ENCODE results near the gene CCDC7. TPM values are rescaled to one million over a fixed set of nuclear protein-coding genes. Genes with fewer than 3 reads are reported as not detected.
"Not testable (repeated sequence)": the region's sequence is repeated elsewhere in the genome, so short reads cannot be mapped to it uniquely, and the experiment has no call there.

The CCDC7 gene
- total RNA-seq, 1 donor from 2014 or later = 146 TPM

DNA sequence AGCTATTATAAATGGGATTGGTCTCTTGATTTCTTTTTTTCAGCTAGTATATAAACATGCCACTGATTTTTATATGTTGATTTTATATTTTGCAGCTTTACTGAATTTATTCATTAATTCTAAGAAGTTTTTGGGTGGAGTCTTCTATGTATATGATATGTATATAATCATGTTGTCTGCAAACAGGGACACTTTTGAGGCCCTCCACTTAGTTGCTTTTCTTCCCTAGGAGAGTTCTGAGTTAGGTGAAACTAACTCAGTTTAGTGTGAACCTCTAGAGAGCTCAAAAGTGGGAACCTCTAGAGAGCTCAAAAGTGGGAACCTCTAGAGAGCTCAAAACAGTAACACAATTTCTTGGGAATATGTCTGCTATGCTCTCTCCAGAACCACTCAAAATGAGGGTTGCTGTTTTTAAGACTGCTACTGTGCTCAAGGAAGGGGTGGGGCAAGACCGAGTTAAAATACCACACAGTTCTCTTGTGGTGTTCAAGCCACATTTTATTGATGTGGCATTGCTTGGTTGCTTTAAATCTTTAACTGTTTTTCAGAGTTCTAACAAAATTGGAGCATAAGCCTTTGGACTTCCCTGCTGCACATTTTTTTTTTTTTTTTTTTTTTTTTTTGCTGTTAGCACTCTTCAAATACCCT, 13.2 kb downstream of the CCDC7 start:
- no peak for DNase-seq

DNA sequence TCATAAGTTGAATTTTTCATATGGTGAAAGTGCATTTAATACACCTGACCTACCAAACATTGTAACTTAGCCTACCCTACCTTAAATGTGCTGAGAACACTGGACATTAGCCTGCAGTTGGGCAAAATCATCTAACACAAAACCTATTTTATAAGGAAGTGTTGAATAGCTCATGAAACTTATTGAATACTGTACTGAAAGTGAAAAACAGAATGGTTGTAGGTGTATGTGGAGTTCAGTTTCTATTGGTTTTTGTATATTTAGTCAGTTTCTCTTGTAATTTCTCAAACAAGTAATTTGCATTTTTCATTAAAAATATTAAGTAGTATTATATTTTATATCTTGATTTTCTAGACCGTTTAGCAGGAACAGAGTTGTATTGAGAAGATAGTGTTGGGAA, 15.3 kb downstream of the CCDC7 start:
- no peak for DNase-seq

DNA sequence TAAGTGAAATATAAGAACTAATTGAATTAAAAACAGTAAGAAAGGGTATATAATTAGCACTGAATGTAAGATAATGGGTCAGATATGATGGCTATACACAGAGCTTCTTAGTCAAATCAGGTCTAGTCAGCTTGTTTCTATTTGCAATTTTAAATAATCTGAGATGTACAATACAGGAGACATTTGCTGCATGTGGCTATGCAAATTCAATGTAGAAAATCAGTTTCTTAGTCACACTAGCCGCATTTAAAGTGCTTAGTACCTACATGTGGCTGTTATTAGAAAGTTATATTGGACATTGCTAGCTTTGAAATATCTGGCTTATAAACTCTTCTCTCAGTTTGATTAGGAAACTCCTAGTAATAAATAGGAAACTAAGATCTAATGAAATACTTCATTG, 25.3 kb downstream of the CCDC7 start:
- DNase-seq = no peak

DNA sequence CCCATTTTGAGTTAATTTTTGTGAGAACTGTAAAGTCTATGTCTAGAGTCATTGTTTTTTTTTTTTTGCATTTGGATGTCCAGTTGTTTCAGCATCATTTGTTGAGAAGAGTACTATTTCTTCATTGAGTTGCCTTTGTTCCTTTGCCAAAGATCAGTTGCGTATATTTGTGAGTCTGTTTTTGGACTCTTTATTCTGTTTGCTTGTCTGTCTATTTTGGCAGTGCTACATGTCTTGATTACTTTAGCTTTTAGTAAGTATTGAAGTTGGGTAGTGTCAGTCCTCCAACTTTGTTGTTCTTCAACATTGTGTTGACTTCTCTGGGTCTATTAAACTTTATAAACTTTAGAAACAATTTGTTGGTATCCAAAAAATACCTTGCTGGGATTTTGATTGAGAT, 31.6 kb downstream of the CCDC7 start:
- DNase-seq = no peak

DNA sequence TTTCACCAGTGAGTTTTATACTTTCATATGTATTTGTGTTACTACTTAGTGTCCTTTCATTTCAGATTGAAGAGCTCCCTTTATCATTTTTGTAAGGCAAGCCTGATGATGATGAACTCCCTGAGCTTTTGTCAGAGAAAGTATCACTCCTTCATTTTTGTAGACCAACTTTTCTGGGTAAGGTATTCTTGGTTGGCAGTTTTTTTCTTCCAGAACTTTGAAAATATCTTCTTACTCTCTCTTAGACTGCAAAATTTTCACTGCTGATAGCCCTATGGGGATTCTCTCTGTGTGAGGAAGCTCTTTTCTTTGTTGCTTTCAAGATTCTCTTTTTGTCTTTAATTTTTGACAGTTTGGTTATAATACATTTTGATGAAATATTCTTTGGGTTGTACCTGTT, 35.7 kb downstream of the CCDC7 start:
- DNase-seq = no peak

DNA sequence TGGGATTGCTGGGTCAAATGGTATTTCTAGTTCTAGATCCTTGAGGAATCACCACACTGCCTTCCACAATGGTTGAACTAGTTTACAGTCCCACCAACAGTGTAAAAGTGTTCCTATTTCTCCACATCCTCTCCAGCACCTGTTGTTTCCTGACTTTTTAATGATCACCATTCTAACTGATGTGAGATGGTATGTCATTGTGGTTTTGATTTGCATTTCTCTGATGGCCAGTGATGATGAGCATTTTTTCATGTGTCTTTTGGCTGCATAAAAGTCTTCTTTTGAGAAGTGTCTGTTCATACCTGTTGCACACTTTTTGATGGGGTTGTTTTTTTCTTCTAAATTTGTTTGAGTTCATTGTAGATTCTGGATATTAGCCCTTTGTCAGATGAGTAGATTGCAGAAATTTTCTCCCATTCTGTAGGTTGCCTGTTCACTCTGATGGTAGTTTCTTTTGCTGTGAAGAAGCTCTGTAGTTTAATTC, 37.1 kb downstream of the CCDC7 start:
- DNase-seq = not testable (repeated sequence)

DNA sequence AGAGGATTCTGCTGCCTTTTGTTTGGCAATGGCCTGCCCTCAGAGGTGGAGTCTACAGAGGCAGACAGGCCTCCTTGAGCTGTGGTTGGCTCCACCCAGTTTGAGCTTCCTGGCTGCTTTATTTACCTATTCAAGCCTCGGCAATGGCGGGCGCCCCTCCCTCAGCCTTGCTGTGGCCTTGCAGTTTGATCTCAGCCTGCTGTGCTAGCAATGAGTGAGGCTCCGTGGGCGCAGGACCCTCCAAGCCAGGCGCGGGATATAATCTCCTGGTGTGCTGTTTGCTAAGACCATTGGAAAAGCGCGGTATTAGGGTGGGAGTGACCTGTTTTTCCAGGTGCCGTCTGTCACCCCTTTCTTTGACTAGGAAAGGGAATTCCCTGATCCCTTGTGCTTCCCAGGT, 42.1 kb downstream of the CCDC7 start:
- DNase-seq = not testable (repeated sequence)

DNA sequence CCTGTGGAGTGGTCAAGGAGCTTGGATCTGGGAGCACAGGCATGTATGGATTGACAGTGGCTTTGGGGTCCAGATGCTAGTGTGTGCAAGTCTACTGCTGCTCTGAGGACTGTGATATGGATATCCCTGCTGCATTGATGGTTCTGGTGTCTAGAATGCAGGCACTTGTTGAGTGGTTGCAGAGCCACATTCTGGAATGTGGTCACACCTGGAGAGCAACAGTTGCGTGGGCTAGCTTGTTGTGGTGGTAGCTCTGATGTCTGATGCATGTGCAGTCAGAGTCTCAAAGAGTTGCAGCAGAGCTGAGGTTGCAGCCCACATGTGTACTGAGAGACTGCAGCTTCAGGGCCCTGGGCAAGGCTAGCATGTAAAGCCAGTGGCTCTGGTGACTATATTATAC, 43.2 kb downstream of the CCDC7 start:
- DNase-seq = no peak

DNA sequence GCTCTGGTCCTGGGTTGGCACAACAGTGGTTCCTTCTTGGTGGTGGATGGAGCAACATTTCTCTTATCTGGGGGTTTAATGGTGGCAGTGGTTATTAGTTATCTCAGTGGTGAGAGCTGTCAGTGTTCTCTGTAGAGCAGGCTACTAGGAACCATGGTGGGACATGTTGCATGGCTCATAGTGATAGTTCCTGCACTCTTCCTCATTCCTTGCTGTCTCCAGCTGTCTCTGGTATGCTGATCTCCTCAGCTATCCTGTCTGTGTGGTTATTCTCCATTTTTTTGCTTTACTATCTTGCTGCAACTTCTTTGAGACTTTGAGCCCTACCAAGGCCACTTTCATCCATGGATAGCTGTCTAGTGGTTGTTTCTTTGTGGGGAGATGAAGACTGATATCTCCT, 44.0 kb downstream of the CCDC7 start:
- no peak for DNase-seq

DNA sequence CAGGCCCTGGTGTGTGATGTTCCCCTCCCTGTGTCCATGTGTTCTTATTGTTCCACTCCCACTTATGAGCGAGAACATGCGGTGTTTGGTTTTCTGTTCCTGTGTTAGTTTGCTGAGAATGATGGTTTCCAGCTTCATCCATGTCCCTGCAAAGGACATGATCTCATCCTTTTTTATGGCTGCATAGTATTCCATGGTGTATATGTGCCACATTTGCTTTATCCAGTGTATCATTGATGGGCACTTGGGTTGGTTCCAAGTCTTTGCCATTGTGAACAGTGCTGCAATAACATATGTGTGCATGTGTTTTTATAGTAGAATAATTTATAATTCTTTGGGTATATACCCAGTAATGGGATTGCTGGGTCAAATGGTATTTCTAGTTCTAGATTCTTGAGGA, 48.6 kb downstream of the CCDC7 start:
- not testable (repeated sequence) for DNase-seq

DNA sequence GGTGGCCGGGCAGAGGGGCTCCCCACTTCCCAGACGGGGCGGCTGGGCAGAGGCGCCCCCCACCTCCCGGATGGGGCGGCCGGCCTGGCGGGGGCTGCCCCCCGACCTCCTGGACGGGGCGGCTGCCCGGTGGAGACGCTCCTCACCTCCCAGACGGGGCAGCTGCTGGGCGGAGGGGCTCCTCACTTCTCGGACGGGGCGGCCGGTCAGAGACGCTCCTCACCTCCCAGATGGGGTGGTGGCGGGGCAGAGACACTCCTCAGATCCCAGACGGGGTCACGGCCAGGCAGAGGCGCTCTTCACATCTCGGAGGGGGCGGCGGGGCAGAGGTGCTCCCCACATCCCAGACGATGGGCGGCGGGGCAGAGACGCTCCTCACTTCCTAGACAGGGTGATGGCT, 54.2 kb downstream of the CCDC7 start:
- DNase-seq = not testable (repeated sequence)

DNA sequence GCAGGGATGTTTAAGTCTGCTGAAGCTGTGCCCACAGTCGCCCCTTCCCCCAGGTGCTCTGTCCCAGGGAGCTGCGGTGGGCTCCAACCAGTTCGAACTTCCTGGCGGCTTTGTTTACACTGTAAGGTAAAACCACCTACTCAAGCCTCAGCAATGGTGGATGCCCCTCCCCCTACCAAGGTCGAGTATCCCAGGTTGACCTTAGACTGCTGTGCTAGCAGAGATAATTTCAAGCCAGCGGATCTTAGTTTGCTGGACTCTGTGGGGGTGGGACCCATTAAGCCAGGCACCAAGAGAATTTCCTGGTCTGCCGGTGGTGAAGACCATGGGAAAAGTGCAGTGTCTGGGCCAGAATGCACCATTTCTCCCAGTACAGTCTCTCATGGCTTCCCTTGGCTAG, 56.0 kb downstream of the CCDC7 start:
- DNase-seq = no peak

DNA sequence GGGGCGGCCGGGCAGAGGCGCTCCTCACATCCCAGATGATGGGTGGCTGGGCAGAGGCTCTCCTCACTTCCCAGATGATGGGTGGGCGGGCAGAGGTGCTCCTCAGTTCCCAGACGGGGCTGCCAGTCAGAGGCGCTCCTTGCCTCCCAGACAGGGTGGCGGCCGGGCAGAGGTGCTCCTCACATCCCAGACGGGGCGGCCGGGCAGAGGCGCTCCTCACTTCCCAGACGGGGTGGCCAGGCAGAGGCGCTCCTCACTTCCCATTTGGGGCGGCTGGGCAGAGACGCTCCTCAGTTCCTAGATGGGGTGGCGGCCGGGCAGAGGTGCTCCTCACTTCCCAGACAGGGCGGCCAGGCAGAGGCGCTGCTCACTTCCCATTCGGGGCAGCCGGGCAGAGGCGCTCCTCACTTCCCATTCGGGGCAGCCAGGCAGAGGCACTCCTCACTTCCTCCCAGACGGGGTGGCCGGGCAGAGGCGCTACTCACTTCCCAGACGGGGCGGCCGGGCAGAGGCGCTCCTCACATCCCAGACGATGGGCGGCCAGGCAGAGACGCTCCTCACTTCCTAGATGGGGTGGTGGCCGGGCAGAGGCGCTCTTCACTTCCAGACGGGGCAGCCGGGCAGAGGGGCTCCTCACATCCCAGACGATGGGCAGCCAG, 60.0 kb downstream of the CCDC7 start:
- DNase-seq = not testable (repeated sequence)

DNA sequence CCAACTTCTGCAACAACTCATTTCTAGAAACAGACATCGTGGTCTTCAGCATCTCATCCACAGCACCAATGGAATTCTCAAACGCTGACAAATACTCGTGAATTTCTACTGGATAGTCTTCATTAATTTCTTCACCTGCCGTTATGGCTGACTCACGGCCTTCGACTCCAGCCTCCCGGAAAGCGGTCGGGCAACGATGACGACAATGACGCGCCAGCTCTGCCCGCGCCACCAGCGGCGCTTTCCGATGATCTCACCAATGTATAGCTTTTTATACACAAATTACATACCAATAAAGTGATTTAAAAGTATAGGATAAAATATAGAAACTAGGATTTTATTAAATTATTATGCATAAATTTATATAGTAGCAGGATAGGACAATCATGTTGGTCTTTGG, 65.7 kb downstream of the CCDC7 start:
- DNase-seq = no peak

DNA sequence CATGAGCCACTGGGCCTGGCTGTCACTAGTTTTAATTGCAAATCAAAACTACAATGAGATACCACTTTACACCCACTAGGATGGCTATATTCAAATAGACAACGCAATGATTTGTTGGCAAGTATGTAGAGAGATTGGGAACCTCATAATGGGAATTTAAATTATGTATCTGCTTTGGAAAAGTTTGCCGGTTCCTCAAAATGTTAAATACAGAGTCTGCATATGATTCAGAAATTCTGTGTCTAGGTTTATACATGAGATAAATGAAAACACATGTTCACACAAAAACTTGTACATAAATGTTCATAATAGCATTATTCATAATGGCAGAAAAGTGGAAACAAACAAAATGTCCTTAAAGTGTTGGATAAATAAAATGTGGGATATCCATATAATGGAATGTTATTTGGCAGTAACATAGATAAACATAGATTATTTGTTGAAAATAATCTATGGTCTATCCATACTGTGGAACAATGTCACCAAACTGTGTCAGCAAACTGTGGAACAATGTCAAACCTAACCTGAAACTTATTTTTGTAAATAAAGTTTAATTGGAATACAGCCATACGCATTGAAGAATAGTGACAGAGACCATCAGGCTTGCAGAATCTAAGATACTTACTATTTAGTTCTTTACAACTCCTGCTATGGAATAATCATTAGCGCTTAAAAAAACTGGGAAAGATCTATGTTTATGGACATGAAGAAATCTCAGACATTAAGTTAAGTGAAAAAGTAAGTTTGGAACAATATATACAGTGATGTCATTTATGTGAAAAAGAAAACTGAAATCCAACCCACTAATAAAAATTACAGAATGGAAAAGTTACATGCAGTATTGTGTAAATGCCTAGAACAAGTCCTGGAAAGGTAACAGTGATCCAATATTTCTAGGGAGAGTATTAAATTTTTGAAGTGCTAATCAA, 70.9 kb downstream of the CCDC7 start:
- DNase-seq = no peak

DNA sequence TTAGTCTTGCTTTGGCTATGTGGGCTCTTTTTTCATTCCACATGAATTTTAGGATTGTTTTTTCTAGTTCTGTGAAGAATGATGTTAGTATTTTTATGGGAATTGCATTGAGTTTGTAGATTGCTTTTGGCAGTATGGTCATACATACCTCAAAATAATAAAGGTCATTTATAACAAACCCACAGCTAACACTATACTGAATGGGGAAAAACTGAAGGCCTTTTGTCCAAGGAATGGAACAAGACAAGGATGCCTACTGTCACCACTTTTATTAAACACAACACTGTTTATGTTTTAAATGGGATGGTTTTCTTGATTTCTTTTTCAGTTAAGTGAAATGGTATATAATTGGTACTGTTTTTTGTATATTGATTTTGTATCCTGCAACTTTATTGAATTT, 84.3 kb downstream of the CCDC7 start:
- DNase-seq = no peak

DNA sequence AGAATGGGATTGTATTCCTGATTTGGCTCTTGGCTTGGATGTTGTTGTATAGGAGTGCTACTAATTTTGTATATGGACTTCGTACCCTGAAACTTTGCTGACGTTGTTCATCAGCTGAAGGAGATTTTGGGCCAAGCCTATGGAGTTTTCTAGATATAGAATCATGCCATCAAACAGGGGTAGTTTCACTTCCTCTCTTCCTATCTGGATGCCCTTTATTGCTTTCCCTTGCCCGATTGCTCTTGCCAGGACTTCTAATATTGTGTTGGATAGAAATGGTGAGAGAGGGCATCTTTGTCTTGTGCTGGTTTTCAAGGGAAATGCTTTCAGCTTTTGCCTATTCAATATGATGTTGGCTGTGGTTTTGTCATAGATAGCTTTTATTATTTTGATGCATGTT, 92.3 kb downstream of the CCDC7 start:
- no peak for DNase-seq

DNA sequence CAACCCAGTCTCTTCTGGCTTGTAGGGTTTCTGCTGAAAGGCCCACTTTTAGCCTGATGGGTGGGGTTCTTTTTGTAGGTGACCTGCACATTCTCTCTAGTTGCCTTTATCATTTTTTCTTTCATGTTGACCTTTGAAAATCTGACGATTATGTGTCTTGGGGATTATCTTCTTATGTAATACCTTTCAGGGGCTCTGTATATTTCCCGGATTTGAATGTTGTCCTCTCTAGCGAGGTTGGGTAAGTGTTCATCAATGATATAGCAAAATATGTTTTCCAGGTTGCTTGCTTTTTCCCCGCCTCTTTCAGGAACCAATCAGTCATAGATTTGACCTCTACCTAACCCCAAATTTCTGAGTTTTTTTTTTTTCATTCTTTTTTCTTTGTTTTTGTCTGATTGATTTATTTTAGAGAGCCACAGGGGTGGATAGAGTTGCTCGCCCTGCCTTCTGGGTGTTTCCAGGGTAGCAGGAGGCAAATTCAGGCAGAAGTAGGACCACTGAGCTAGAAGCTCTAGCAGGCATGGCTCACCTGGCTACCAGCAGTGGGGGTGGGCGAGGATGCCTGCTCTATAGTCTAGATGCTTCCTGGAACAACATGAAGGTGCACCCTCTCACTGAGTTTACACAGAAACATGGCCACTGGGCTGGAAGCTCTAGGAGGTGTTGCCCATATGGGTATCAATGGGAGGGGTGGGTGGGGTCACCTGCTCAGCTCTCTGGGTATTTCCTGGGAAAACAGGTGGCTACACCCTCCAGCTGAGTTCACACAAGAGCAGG, 94.9 kb downstream of the CCDC7 start:
- DNase-seq = no peak

DNA sequence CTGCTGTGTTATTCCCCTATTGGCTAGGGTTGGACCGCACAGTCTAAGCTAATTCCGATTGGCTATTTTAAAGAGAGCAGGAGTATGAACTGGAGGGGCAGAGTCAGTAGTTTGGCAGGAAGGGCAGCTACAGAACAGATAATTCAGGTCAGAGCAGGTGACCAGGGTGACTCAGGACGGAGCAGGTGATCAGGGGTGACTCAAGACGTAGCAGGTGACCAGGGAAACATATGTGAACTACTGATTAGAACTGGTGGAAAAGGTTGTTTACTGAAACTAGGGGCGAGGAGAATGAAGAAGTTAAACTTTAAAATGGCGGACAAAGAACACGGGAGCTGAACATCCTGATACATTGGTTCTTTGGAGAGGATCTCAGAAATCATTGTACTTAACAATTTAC, 102.3 kb downstream of the CCDC7 start:
- DNase-seq = no peak

DNA sequence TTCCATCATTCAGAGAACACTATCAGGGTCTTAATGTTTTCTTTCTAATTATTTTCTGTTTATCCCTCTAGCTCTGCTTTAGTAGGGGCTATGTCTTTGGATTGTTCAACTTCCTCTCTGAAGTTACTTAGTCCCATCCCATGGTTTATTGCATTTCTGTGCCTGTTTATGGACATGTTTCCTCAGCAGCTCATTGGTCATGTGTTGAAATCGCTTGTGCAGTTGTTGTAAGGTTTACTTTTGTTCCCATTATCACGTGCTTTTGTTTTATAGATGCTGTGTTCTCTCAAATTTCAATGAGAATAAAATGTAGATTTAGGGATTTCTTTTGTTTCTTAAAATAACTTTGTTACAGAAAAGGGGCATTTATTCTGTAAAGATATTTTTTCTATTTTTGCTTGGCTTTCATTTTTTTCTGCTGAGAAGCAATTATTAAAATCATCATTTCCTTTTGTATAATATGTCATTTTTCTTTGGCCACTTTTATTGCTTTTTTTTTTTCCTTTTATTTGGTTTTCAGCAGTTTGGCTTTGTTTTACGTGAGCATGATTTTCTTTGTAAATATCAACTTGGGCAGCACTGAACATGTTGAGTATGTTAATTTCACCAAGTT, 110.9 kb downstream of the CCDC7 start:
- DNase-seq = no peak

DNA sequence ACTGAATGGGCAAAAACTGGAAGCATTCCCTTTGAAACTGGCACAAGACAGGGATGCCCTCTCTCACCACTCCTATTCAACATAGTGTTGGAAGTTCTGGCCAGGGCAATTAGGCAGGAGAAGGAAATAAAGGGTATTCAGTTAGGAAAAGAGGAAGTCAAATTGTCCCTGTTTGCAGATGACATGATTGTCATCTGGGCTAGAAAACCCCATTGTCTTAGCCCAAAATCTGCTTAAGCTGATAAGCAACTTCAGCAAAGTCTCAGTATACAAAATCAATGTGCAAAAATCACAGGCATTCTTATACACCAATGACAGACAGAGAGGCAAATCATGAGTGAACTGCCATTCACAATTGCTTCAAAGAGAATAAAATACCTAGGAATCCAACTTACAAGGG, 116.8 kb downstream of the CCDC7 start:
- not testable (repeated sequence) for DNase-seq

DNA sequence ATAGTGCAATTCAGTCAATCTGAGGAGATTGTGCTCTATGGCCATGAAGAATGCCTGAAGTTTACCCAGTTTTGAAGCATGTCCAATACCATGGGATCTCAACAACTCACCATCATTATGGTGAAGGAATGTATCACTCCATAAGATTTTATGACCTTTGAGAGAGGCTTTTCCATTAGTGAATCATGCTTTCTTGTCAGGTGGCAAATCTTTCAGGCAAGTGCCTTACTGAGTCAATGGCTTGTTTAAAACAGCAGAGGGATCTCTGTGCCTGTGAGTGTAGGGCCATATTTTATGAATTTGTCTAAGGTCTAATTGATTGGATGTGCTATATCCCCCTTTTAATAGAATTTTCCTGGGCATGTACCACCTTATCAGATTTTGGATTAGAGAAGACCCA, 131.5 kb downstream of the CCDC7 start:
- DNase-seq = no peak

Measured in occipital lobe (tissue), 2 donors.